Measurements from ENCODE around the gene KDM1A. TPM values are rescaled to one million over a fixed set of nuclear protein-coding genes. Genes with fewer than 3 reads are reported as not detected.

Gene KDM1A
- total and polyA plus RNA-seq, 10 of the 15 experiments (the other 5 are each of a cell fraction or from before 2014, with no cell fraction given): 39.2 to 118 (median 98.9) TPM

DNA sequence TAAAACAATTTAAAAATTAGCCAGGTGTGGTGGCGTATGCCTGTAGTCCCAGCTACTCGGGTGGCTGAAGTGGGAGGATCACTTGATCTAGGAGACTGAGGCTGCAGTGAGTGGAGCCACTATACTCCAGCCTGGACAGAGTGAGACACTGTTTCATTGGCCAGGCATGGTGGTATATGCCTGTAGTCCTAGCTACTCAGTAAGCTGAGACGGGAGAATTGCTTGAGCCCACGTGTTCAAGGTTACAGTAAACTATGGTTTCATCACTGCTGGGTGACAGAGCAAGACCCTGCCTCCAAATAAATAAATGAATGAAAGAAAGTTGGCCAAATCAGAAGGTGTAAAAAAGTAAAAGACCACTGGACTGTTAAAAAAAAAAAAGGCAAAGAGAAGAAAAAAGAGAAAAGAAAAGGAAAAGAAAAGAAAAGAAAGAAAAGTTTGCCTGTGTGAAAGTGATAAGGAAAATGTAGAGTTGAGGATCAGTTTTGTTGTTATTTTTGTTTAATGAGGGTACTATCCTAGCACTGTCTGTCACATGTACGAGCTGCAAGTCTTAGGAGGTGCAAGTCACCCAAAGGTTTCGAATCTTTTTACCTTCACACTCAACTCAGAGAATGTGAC lies 97.1 kb downstream of the KDM1A start:
- intact Hi-C loops (cut with micrococcal nuclease; ENCODE audit: unreplicated experiment) (no loop called here), in situ Hi-C loops (cut with MboI) (no loop called here)
- Histone ChIP-seq H3K9ac (ENCODE audit: control insufficient read depth, insufficient read depth, low read length) (no peak overlapping the region), H3K4me1 (ENCODE audit: control insufficient read depth, insufficient read depth, low read length) (peaks cover 59% of the 10 kb centered on the region), H3K79me2 (ENCODE audit: control insufficient read depth, insufficient read depth, low read length) (peaks cover 37% of the 10 kb centered on the region), H3K9me3 (replicated peaks; ENCODE audit: control insufficient read depth, insufficient read depth, low read length) (no peaks in the 10 kb centered on the region; the same call in 2 of the 3 replicates), H3K27ac (ENCODE audit: control insufficient read depth, insufficient read depth) (peak overlapping the region; percentile 50; the same call in 1 of the 2 replicates), H3K4me2 (ENCODE audit: control insufficient read depth, insufficient read depth) (peak overlapping the region; percentile 22; the same call in 1 of the 2 replicates), H3K4me3 (no peak overlapping the region), H3K27me3 (replicated peaks in 1 of 2; ENCODE audit: control insufficient read depth in 2 of 2, insufficient read depth in 2 of 2, low read length in 1 of 2) (no peaks in the 10 kb centered on the region), H3K36me3 (ENCODE audit: control insufficient read depth in 2 of 2, insufficient read depth in 2 of 2, low read length in 1 of 2) (no peaks in the 10 kb centered on the region), H4K20me1 (ENCODE audit: control insufficient read depth, insufficient read depth) (no peaks in the 10 kb centered on the region), H2AFZ (ENCODE audit: control insufficient read depth, low read depth, low read length) (no peak overlapping the region)
- BruUV-seq (replicated peaks): no TSS peak
- TF ChIP-seq TCF3 (IDR thresholded peaks at IDR 0.05; ENCODE audit: borderline replicate concordance, insufficient read depth, low read depth, low read length) (no peak), ATF7 (IDR thresholded peaks at IDR 0.05; ENCODE audit: low read depth) (no peak), LARP7 (IDR thresholded peaks at IDR 0.05) (no peak), SIN3A (IDR thresholded peaks at IDR 0.05; ENCODE audit: low read depth, low read length) (no peak), RELA (IDR thresholded peaks at IDR 0.05; ENCODE audit: borderline replicate concordance, partially characterized antibody) (no peak), RBBP5 (conservative IDR thresholded peaks at IDR 0.05) (no peak), ZBED1 (IDR thresholded peaks at IDR 0.05; ENCODE audit: borderline replicate concordance) (no peak), ASH2L (IDR thresholded peaks at IDR 0.05; ENCODE audit: borderline replicate concordance, low read depth) (no peak), POLR2A (IDR thresholded peaks at IDR 0.05; ENCODE audit: low read depth, low read length) (no peak), KAT2A (conservative IDR thresholded peaks at IDR 0.05; ENCODE audit: control insufficient read depth, low read depth, low read length) (no peak), EED (IDR thresholded peaks at IDR 0.05; ENCODE audit: low read depth) (no peak), SMAD1 (IDR thresholded peaks at IDR 0.05; ENCODE audit: low read depth, partially characterized antibody) (no peak)
- TF ChIP-seq, protein P1, sequence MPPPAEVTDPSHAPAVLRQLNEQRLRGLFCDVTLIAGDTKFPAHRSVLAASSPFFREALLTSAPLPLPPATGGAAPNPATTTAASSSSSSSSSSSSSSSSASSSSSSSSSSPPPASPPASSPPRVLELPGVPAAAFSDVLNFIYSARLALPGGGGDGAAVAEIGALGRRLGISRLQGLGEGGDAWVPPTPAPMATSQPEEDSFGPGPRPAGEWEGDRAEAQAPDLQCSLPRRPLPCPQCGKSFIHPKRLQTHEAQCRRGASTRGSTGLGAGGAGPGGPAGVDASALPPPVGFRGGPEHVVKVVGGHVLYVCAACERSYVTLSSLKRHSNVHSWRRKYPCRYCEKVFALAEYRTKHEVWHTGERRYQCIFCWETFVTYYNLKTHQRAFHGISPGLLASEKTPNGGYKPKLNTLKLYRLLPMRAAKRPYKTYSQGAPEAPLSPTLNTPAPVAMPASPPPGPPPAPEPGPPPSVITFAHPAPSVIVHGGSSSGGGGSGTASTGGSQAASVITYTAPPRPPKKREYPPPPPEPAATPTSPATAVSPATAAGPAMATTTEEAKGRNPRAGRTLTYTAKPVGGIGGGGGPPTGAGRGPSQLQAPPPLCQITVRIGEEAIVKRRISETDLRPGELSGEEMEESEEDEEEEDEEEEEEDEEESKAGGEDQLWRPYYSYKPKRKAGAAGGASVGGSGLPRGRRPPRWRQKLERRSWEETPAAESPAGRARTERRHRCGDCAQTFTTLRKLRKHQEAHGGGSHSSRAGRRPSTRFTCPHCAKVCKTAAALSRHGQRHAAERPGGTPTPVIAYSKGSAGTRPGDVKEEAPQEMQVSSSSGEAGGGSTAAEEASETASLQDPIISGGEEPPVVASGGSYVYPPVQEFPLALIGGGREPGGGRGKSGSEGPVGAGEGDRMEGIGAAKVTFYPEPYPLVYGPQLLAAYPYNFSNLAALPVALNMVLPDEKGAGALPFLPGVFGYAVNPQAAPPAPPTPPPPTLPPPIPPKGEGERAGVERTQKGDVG (CRISPR knock-in tag; IDR thresholded peaks at IDR 0.05): no peak
- TF ChIP-seq, protein P2, sequence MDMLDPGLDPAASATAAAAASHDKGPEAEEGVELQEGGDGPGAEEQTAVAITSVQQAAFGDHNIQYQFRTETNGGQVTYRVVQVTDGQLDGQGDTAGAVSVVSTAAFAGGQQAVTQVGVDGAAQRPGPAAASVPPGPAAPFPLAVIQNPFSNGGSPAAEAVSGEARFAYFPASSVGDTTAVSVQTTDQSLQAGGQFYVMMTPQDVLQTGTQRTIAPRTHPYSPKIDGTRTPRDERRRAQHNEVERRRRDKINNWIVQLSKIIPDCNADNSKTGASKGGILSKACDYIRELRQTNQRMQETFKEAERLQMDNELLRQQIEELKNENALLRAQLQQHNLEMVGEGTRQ (IDR thresholded peaks at IDR 0.05; ENCODE audit: borderline replicate concordance, low read depth, low read length): no peak
- TF ChIP-seq, protein P3, sequence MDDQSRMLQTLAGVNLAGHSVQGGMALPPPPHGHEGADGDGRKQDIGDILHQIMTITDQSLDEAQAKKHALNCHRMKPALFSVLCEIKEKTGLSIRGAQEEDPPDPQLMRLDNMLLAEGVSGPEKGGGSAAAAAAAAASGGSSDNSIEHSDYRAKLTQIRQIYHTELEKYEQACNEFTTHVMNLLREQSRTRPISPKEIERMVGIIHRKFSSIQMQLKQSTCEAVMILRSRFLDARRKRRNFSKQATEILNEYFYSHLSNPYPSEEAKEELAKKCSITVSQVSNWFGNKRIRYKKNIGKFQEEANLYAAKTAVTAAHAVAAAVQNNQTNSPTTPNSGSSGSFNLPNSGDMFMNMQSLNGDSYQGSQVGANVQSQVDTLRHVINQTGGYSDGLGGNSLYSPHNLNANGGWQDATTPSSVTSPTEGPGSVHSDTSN (IDR thresholded peaks at IDR 0.05; ENCODE audit: insufficient replicate concordance, low read depth, low read length): no peak
- no peak for ATAC-seq
- no peak for FAIRE-seq
- POLR2A ChIA-PET: interaction anchor here (0.7 to 1.1 kb wide), 2 partner anchors 60 to 1939 kb away, joined by 3 read pairs; no protein-coding TSS in a partner anchor
- 96% methylated on average over 6 of the region's 6 CpGs for WGBS (ENCODE audit: insufficient coverage, insufficient replicate concordance, low lambda C conversion rate, missing lambda C conversion rate)
- RAD21 ChIA-PET (ENCODE audit: unreplicated experiment): interaction anchor here (1.1 to 8.0 kb wide), 3 partner anchors 17 to 67 kb away, joined by 3 to 66 read pairs (median 19); no protein-coding TSS in a partner anchor
- CTCF ChIA-PET: interaction anchor here (10.5 kb wide), 1 partner anchor 15 kb away, joined by 93 read pairs; no protein-coding TSS in a partner anchor
- SMC1A ChIA-PET (ENCODE audit: uncharacterized antibody, unreplicated experiment): interaction anchor here (15.1 to 17.6 kb wide), 2 partner anchors 15 to 64 kb away, joined by 188 to 199 read pairs; no protein-coding TSS in a partner anchor
- no peak for DNase-seq (ENCODE audit: low read depth, low spot score)

Measured in GM12878 (cell line).